Measurements from ENCODE around the gene COL17A1. TPM values are rescaled to one million over a fixed set of nuclear protein-coding genes. Genes with fewer than 3 reads are reported as not detected.

COL17A1 gene
- total RNA-seq, 1 experiment from 2014 or later, result 3.5 TPM

- ChIA-PET POLR2A (no interaction called here), RAD21 (ENCODE audit: low non-redundant PET in 1 of 2, low total read pairs in 2 of 2, uncharacterized antibody in 2 of 2, unreplicated experiment in 2 of 2) (interaction anchor here in 1 of 2 experiments (0.7 kb wide), 1 partner anchor 298 kb away, joined by 3 read pairs; no protein-coding TSS in a partner anchor), CTCF (no interaction called here)
- BruUV-seq (replicated peaks), result no TSS peak
- TF ChIP-seq ZNF274 (IDR thresholded peaks at IDR 0.05; ENCODE audit: low read depth, low read length) (no peak), POLR2A (IDR thresholded peaks at IDR 0.05; ENCODE audit: borderline replicate concordance, extremely low read depth, insufficient read depth, insufficient read length) (no peak), REST (IDR thresholded peaks at IDR 0.05; ENCODE audit: low read depth) (no peak), EZH2 (IDR thresholded peaks at IDR 0.05) (no peak), JUND (IDR thresholded peaks at IDR 0.05) (no peak), TCF7L2 (IDR thresholded peaks at IDR 0.05; ENCODE audit: borderline replicate concordance, extremely low read depth, insufficient read depth, insufficient read length) (no peak), CEBPB (IDR thresholded peaks at IDR 0.05; ENCODE audit: low read depth) (no peak), POLR2AphosphoS5 (IDR thresholded peaks at IDR 0.05; ENCODE audit: low read depth, low read length) (no peak), SIN3A (IDR thresholded peaks at IDR 0.05; ENCODE audit: low read depth) (no peak), RAD21 (IDR thresholded peaks at IDR 0.05; ENCODE audit: low read depth) (no peak), CBX3 (IDR thresholded peaks at IDR 0.05; ENCODE audit: low read depth) (no peak), FOSL1 (IDR thresholded peaks at IDR 0.05; ENCODE audit: low read depth) (no peak)
- TF ChIP-seq, protein P1, sequence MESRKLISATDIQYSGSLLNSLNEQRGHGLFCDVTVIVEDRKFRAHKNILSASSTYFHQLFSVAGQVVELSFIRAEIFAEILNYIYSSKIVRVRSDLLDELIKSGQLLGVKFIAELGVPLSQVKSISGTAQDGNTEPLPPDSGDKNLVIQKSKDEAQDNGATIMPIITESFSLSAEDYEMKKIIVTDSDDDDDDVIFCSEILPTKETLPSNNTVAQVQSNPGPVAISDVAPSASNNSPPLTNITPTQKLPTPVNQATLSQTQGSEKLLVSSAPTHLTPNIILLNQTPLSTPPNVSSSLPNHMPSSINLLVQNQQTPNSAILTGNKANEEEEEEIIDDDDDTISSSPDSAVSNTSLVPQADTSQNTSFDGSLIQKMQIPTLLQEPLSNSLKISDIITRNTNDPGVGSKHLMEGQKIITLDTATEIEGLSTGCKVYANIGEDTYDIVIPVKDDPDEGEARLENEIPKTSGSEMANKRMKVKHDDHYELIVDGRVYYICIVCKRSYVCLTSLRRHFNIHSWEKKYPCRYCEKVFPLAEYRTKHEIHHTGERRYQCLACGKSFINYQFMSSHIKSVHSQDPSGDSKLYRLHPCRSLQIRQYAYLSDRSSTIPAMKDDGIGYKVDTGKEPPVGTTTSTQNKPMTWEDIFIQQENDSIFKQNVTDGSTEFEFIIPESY (IDR thresholded peaks at IDR 0.05; ENCODE audit: extremely low read depth, insufficient replicate concordance, low read length), result no peak
- TF ChIP-seq, protein P2, sequence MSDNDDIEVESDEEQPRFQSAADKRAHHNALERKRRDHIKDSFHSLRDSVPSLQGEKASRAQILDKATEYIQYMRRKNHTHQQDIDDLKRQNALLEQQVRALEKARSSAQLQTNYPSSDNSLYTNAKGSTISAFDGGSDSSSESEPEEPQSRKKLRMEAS (IDR thresholded peaks at IDR 0.05), result no peak
- TF ChIP-seq, protein P3, sequence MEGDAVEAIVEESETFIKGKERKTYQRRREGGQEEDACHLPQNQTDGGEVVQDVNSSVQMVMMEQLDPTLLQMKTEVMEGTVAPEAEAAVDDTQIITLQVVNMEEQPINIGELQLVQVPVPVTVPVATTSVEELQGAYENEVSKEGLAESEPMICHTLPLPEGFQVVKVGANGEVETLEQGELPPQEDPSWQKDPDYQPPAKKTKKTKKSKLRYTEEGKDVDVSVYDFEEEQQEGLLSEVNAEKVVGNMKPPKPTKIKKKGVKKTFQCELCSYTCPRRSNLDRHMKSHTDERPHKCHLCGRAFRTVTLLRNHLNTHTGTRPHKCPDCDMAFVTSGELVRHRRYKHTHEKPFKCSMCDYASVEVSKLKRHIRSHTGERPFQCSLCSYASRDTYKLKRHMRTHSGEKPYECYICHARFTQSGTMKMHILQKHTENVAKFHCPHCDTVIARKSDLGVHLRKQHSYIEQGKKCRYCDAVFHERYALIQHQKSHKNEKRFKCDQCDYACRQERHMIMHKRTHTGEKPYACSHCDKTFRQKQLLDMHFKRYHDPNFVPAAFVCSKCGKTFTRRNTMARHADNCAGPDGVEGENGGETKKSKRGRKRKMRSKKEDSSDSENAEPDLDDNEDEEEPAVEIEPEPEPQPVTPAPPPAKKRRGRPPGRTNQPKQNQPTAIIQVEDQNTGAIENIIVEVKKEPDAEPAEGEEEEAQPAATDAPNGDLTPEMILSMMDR (IDR thresholded peaks at IDR 0.05 in 2 of 3, conservative IDR thresholded peaks at IDR 0.05 in 1 of 3; ENCODE audit: borderline replicate concordance in 1 of 3, insufficient read depth in 1 of 3, low read depth in 2 of 3, low read length in 2 of 3), result no peak
- TF ChIP-seq, protein P4, sequence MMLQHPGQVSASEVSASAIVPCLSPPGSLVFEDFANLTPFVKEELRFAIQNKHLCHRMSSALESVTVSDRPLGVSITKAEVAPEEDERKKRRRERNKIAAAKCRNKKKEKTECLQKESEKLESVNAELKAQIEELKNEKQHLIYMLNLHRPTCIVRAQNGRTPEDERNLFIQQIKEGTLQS (IDR thresholded peaks at IDR 0.05), result no peak
- Histone ChIP-seq H4K20me1 (ENCODE audit: insufficient read depth) (no peaks in the 10 kb centered on the region), H3K9ac (ENCODE audit: low read length) (no peak overlapping the region), H2AFZ (ENCODE audit: low read depth, low read length, poor library complexity, severe bottlenecking) (no peak overlapping the region), H3K27ac (ENCODE audit: low read depth, low read length) (no peak overlapping the region), H3K4me2 (ENCODE audit: low read length) (no peak overlapping the region), H3K4me3 (replicated peaks in 1 of 2; ENCODE audit: low read depth in 1 of 2, low read length in 2 of 2) (no peak overlapping the region), H3K4me1 (ENCODE audit: control insufficient read depth in 1 of 2, insufficient read depth in 2 of 2, low read length in 2 of 2) (peaks cover 15 to 37% of the 10 kb centered on the region in 2 experiments), H3K36me3 (ENCODE audit: control insufficient read depth in 1 of 2, insufficient read depth in 2 of 2, low read length in 2 of 2) (no peaks in the 10 kb centered on the region), H3K9me2 (ENCODE audit: insufficient read depth) (no peaks in the 10 kb centered on the region), H3K9me3 (ENCODE audit: control insufficient read depth in 1 of 2, insufficient read depth in 1 of 2, low read depth in 1 of 2, low read length in 2 of 2) (no peaks in the 10 kb centered on the region), H3K79me2 (ENCODE audit: insufficient read depth, low read length) (no peaks in the 10 kb centered on the region), H3K27me3 (ENCODE audit: insufficient read depth, low read length) (no peaks in the 10 kb centered on the region)
- DNase-seq (ENCODE audit: low read depth, low spot score) (no peak), ATAC-seq (no peak)
- intact Hi-C loops (cut with micrococcal nuclease), result no loop called here
Measured at GRCh38 chr10:104052431-104052830, 33.2 kb downstream of the COL17A1 start.
